HG03103 (cell line): ENCODE measurements around the gene COA7.
A peak's percentile ranks its signal among the peaks of the same experiment; 100 is the strongest.
"Not testable (repeated sequence)": the region's sequence is repeated elsewhere in the genome, so short reads cannot be mapped to it uniquely, and the experiment has no call there.

ENCODE experiments used
- ATAC-seq: cut with Tn5 transposase; IDR thresholded peaks from one replicate; pipeline ENCODE4 v1.9.1; 2021; ENCODE audit warnings: low read depth; ENCODE audit not compliant: unreplicated experiment

The COA7 gene

GRCh38 chr1:52697795-52698674, at the start of gene COA7:
COA7 (minus strand) TSS chr1:52698347; CDS start chr1:52698326, 21 bp downstream.
- no peak for ATAC-seq

GRCh38 chr1:52747450-52747849, 49.3 kb upstream of the COA7 start:
- ATAC-seq: no peak

- no peak for ATAC-seq
These were observed 48.0 kb upstream of the COA7 start for GRCh38 chr1:52746189-52746588.

- no peak for ATAC-seq
These were observed 43.1 kb upstream of the COA7 start for GRCh38 chr1:52741259-52741658.

- ATAC-seq: no peak
These were observed 41.7 kb upstream of the COA7 start for GRCh38 chr1:52739699-52740467.

GRCh38 chr1:52738893-52739292, 40.7 kb upstream of the COA7 start:
- no peak for ATAC-seq

GRCh38 chr1:52738148-52738547, 40.0 kb upstream of the COA7 start:
- no peak for ATAC-seq

GRCh38 chr1:52735371-52735770, 37.2 kb upstream of the COA7 start:
- not testable (repeated sequence) for ATAC-seq

- no peak for ATAC-seq
These were observed 35.2 kb upstream of the COA7 start for GRCh38 chr1:52733368-52733767.

GRCh38 chr1:52727956-52728656, 30.0 kb upstream of the COA7 start:
- ATAC-seq: no peak

GRCh38 chr1:52727114-52727586, 29.0 kb upstream of the COA7 start:
- no peak for ATAC-seq

- peak; percentile 83 for ATAC-seq
These were observed 28.3 kb upstream of the COA7 start, which contains the start of gene ZYG11B for GRCh38 chr1:52726265-52727113. ZYG11B (plus strand) TSS chr1:52726453; CDS start chr1:52726654, 201 bp downstream.

GRCh38 chr1:52725903-52726264, 27.7 kb upstream of the COA7 start:
- no peak for ATAC-seq

- no peak for ATAC-seq
These were observed 25.1 kb upstream of the COA7 start for GRCh38 chr1:52723260-52723659.

- not testable (repeated sequence) for ATAC-seq
These were observed 17.1 kb upstream of the COA7 start for GRCh38 chr1:52715296-52715695.

- no peak for ATAC-seq
These were observed 15.4 kb upstream of the COA7 start for GRCh38 chr1:52713590-52713989.

GRCh38 chr1:52709016-52709415, 10.9 kb upstream of the COA7 start:
- ATAC-seq: no peak

- ATAC-seq: no peak
These were observed 9.9 kb upstream of the COA7 start for GRCh38 chr1:52707927-52708655.
